IMR-90 (cell line): Measurements from ENCODE around the gene SLC35F3. TPM values are rescaled to one million over a fixed set of nuclear protein-coding genes. Genes with fewer than 3 reads are reported as not detected.

Experiments used
- ATAC-seq: fragments of 200-7000 bp; cut with Tn5 transposase; 2 replicates; pipeline ENCODE4 v1.9.1; 2020; ENCODE audit warnings: low read depth, mild to moderate bottlenecking, moderate library complexity
- BruUV-seq: library from RNA; stranded (reverse); fragments of 400-500 nt; replicated peaks from 2 replicates; lab custom pipeline; 2021; lab: Mats Ljungman, UMichigan
- CTCF ChIA-PET: fragments of 300-600 bp; formaldehyde crosslinking; extraction: SDS; loops from one replicate; lab custom pipeline; 2021; ENCODE audit warnings: antibody characterized with exemption; lab: Yijun Ruan, JAX
- POLR2A ChIA-PET: fragments of 300-600 bp; sonication (Branson Sonifier 250); formaldehyde crosslinking; loops from one replicate; lab custom pipeline; 2022; ENCODE audit warnings: antibody characterized with exemption; ENCODE audit not compliant: unreplicated experiment; lab: Charles Lee
- DNase-seq: peaks from one replicate; pipeline ENCODE4 v3.0.0; 2013
- H2AFZ ChIP-seq: replicated peaks from 2 replicates; pipeline ENCODE3; 2013; ENCODE audit warnings: low read length, mild to moderate bottlenecking; ENCODE audit not compliant: poor library complexity
- H2AK5ac ChIP-seq: 2 replicates; pipeline ENCODE4 v1.6.1; 2013; ENCODE audit warnings: low read depth, low read length, inconsistent platforms
- H2AK9ac ChIP-seq: replicated peaks from 2 replicates; pipeline ENCODE3; 2013; ENCODE audit warnings: mild to moderate bottlenecking, low read depth, low read length, moderate library complexity; ENCODE audit not compliant: poor library complexity
- H2BK120ac ChIP-seq: 2 replicates; pipeline ENCODE4 v1.6.1; 2013; ENCODE audit warnings: low read depth, low read length, inconsistent platforms
- H2BK15ac ChIP-seq: 3 replicates; pipeline ENCODE4 v1.6.1; 2013; ENCODE audit warnings: low read depth, low read length, inconsistent platforms
- H2BK20ac ChIP-seq: 2 replicates; pipeline ENCODE4 v1.6.1; 2013; ENCODE audit warnings: low read depth, mild to moderate bottlenecking, inconsistent platforms, low read length, moderate library complexity
- H2BK5ac ChIP-seq: 2 replicates; pipeline ENCODE4 v1.6.1; 2013; ENCODE audit warnings: mild to moderate bottlenecking, low read depth, low read length, inconsistent platforms; ENCODE audit not compliant: poor library complexity, severe bottlenecking
- H3K14ac ChIP-seq: replicated peaks from 2 replicates; pipeline ENCODE4 v1.6.1; 2013; ENCODE audit warnings: low read depth, low read length, inconsistent platforms
- H3K18ac ChIP-seq: 2 replicates; pipeline ENCODE4 v1.6.1; 2013; ENCODE audit warnings: low read depth, low read length, control low read depth
- H3K23ac ChIP-seq: 2 replicates; pipeline ENCODE4 v1.6.1; 2013; ENCODE audit warnings: low read depth, low read length, inconsistent platforms
- H3K27ac ChIP-seq: 2 replicates; pipeline ENCODE4 v1.5.1; 2013; ENCODE audit warnings: mild to moderate bottlenecking, control low read depth, low read length; ENCODE audit not compliant: insufficient read depth
- H3K27me3 ChIP-seq: 2 replicates; pipeline ENCODE4 v1.6.1; 2013; ENCODE audit warnings: low read length; ENCODE audit not compliant: control insufficient read depth, insufficient read depth
- H3K36me3 ChIP-seq: 2 replicates; pipeline ENCODE4 v1.6.1; 2013; ENCODE audit warnings: low read length, mixed read lengths; ENCODE audit not compliant: control insufficient read depth, insufficient read depth
- H3K4ac ChIP-seq: 2 replicates; pipeline ENCODE4 v1.6.1; 2013; ENCODE audit warnings: low read depth, low read length, inconsistent platforms
- H3K4me1 ChIP-seq: 2 replicates; pipeline ENCODE4 v1.6.1; 2013; ENCODE audit warnings: low read length, mixed read lengths; ENCODE audit not compliant: control insufficient read depth, insufficient read depth
- H3K4me2 ChIP-seq: 2 replicates; pipeline ENCODE4 v1.6.1; 2013; ENCODE audit warnings: low read depth, mild to moderate bottlenecking, control low read depth, low read length, moderate library complexity
- H3K4me3 ChIP-seq: 2 replicates; pipeline ENCODE4 v1.5.1; 2013; ENCODE audit warnings: low read depth, mild to moderate bottlenecking, control low read depth, low read length, moderate library complexity; ENCODE audit not compliant: insufficient read depth
- H3K56ac ChIP-seq: 2 replicates; pipeline ENCODE4 v1.6.1; 2013; ENCODE audit warnings: low read length, inconsistent platforms; ENCODE audit not compliant: insufficient read depth; ENCODE audit errors: extremely low read depth
- H3K79me1 ChIP-seq, 2 experiments: 2 replicates each; pipeline ENCODE4 v1.6.1; 2013; ENCODE audit warnings: low read length in 2 of 2, inconsistent platforms in 1 of 2, low read depth in 1 of 2
- H3K9ac ChIP-seq: 2 replicates; pipeline ENCODE4 v1.6.1; 2013; ENCODE audit warnings: low read depth, low read length, control low read depth
- H3K9me1 ChIP-seq: 2 replicates; pipeline ENCODE4 v1.6.1; 2013; ENCODE audit warnings: low read length, inconsistent platforms; ENCODE audit not compliant: insufficient read depth
- H3K9me3 ChIP-seq: 2 replicates; pipeline ENCODE4 v1.6.1; 2013; ENCODE audit warnings: low read length; ENCODE audit not compliant: control insufficient read depth, insufficient read depth
- H4K20me1 ChIP-seq: 2 replicates; pipeline ENCODE4 v1.6.1; 2013; ENCODE audit warnings: low read length, inconsistent platforms; ENCODE audit not compliant: insufficient read depth
- H4K5ac ChIP-seq: 2 replicates; pipeline ENCODE4 v1.6.1; 2013; ENCODE audit warnings: mild to moderate bottlenecking, low read depth, low read length, control low read depth
- H4K8ac ChIP-seq, 2 experiments: 2 replicates each; pipeline ENCODE4 v1.6.1; 2013; ENCODE audit warnings: low read depth in 2 of 2, low read length in 2 of 2, control low read depth in 1 of 2, inconsistent platforms in 1 of 2
- H4K91ac ChIP-seq: 2 replicates; pipeline ENCODE4 v1.6.1; 2013; ENCODE audit warnings: low read depth, low read length, inconsistent platforms; ENCODE audit not compliant: insufficient read depth
- CEBPB ChIP-seq: IDR thresholded peaks from 2 replicates; pipeline ENCODE4 v1.6.1; 2012; ENCODE audit warnings: low read depth, low read length, improper control_type of control experiment
- MAFK ChIP-seq: IDR thresholded peaks from 2 replicates; pipeline ENCODE4 v1.6.1; 2012; ENCODE audit warnings: low read depth, low read length, improper control_type of control experiment
- WGBS, 2 experiments: methylation state at CpG; one replicate each; pipeline versions ENCODE4 v1.1.5 to v1.1.7; 2013; ENCODE audit warnings: missing lambda C conversion rate in 2 of 2; ENCODE audit not compliant: insufficient read length in 1 of 2; ENCODE audit errors: extremely low coverage in 2 of 2; 5-methylcytosine and 5-hydroxymethylcytosine counted together
- dilution Hi-C: fragments of 300-500 bp; cut with HindIII; formaldehyde crosslinking; loops from one replicate; pipeline ENCODE4 v1.14.3; 2018; ENCODE audit warnings: low sequenced_read_pairs; ENCODE audit not compliant: unreplicated experiment
- in situ Hi-C: fragments of 300-500 bp; cut with MboI; formaldehyde crosslinking; loops from 3 replicates; pipeline ENCODE4 v1.14.3; 2019; ENCODE audit warnings: low sequenced_read_pairs, inconsistent platforms, mixed read lengths
- intact Hi-C: fragments of 100-400 bp; cut with micrococcal nuclease; formaldehyde crosslinking; loops from 2 replicates; pipeline ENCODE4 v1.10.0; 2022
- polyA plus RNA-seq, 3 experiments: library from polyadenylated mRNA; depleted of rRNA; stranded (reverse); fragments of >200 nt; gene quantifications; 2 replicates each; pipeline ENCODE4 v1.2.3, GENCODE V29; 2012; ENCODE audit warnings: low replicate concordance in 1 of 3
- total RNA-seq: library from RNA; depleted of rRNA; stranded (reverse); fragments of >200 nt; gene quantifications from 2 replicates; pipeline ENCODE4 v1.2.3, GENCODE V29; 2012

Gene SLC35F3
- total and polyA plus RNA-seq, 2 of the 4 experiments (the other 2 are of a cell fraction), result under 0.01 to 0.17 TPM

GRCh38 chr1:234292548-234292947 lies 388.1 kb downstream of the SLC35F3 start:
- Histone ChIP-seq H2AK5ac (no peak overlapping the region), H4K8ac (no peak overlapping the region), H3K18ac (no peak overlapping the region), H3K14ac (no peak overlapping the region), H2BK20ac (no peak overlapping the region), H3K4me1 (no peaks in the 10 kb centered on the region), H3K36me3 (no peaks in the 10 kb centered on the region), H4K91ac (no peak overlapping the region), H3K9me3 (peaks cover 3% of the 10 kb centered on the region; the same call in 1 of the 2 replicates), H3K9ac (no peak overlapping the region), H2AK9ac (no peak overlapping the region), H3K9me1 (no peaks in the 10 kb centered on the region), H3K4me3 (no peak overlapping the region), H3K27me3 (no peaks in the 10 kb centered on the region), H2BK15ac (no peak overlapping the region), H2BK5ac (no peak overlapping the region), H2AFZ (no peak overlapping the region), H3K56ac (no peak overlapping the region), H3K23ac (no peak overlapping the region), H3K4ac (no peak overlapping the region), H3K4me2 (no peak overlapping the region), H3K27ac (no peak overlapping the region), H3K79me1 (no peaks in the 10 kb centered on the region), H4K20me1 (no peaks in the 10 kb centered on the region), H2BK120ac (no peak overlapping the region), H4K5ac (no peak overlapping the region)
- intact Hi-C loops, result no loop called here
- no peak for TF ChIP-seq MAFK
- TF ChIP-seq CEBPB, result no peak
- WGBS, 2 experiments, result no CpG with 5 or more reads among the region's 2 CpGs
- ChIA-PET CTCF (interaction anchor here (1.0 to 3.3 kb wide), 2 partner anchors 17 to 34 kb away, joined by 3 to 16 read pairs; no protein-coding TSS in a partner anchor), POLR2A (no interaction called here)
- in situ Hi-C loops, result no loop called here
- dilution Hi-C loops, result no loop called here
- no peak for ATAC-seq
- no TSS peak for BruUV-seq
- DNase-seq, result no peak
